Stimulated activated CD4-positive, alpha-beta T cell treated with anti-CD3 and anti-CD28 coated beads, Interleukin-4, amount 100 ng/mL, for 48 hours (primary cell): ENCODE measurements around the gene LMAN2.

Source experiments
- DNase-seq, 2 donors: peaks; one replicate each; pipeline ENCODE4 v3.0.0-alpha.2; 2020; ENCODE audit warnings: low read depth in 2 of 2

Gene LMAN2

GRCh38 chr5:177351392-177352329, at the start of gene LMAN2:
Gene LMAN2 (minus strand): TSS chr5:177351668. CDS start chr5:177351647, 21 bp downstream.
- peak; percentile 81 to 89 for DNase-seq

DNA sequence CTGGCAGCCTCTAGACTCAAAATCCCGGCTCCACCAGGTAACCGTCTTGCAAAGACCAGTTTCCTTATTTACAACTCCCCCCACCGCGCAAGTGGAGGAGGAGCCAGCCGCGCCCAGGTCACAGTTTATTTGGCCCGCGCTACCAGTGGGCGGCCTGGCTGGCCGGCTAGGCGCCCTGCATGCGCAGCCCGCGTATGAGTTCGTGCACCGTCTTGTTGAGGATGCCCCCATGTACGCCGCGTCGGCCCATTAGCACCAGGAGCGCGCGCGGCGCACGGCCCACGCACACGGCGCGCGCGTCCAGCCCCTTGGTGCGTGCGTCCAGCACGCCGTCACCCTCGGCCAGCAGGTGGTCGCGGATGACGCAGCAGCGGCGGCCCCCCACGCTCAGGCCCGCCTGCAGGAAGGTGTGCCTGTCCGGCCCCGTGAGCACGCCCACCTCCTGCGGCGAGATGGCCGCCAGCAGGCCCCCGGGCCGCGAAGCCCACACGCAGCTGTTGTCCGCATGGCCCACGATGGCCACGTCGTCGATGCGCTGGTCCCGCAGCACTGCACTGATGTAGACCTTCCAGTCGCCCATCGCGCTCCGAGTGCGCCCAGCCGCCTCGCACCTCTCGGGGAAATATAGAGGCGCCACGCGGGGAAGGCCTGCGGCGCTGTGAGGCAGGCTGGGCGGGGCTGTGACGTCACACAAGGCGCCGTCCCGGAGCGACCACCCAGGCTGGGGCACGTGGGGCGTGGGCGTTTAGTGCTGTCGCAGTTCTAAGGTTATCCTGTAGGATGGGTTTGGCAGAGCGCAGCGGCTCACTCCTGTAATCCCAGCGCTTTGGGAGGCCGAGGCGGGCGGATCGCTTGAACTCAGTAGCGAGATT, 48.8 kb upstream of the LMAN2 start, which contains the start of gene PFN3:
TSS of gene PFN3 (minus strand) at position 665 of the 872 bp plus-strand sequence. CDS start at position 580, 85 bp downstream.
- no peak for DNase-seq

DNA sequence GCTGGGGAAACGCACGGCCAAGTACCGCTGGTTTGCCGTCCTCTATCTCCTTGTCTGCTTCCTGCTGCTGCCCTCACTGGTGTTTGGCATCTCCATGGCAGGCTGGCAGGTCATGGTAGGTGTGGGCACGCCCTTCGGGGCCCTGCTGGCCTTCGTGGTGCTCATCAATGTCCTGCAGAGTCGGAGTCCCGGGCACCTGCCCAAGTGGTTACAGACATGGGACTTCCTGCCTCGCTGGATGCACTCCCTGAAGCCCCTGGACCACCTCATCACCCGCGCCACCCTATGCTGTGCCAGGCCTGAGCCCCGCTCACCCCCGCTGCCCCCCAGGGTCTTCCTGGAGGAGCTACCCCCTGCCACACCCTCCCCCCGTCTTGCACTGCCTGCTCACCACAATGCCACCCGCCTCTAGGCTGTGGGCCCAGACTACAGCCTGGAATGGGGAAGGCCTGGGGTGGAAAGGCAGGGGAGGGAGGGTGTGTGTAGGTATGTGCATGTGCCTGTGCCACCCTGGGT, 46.5 kb upstream of the LMAN2 start:
- no peak for DNase-seq

DNA sequence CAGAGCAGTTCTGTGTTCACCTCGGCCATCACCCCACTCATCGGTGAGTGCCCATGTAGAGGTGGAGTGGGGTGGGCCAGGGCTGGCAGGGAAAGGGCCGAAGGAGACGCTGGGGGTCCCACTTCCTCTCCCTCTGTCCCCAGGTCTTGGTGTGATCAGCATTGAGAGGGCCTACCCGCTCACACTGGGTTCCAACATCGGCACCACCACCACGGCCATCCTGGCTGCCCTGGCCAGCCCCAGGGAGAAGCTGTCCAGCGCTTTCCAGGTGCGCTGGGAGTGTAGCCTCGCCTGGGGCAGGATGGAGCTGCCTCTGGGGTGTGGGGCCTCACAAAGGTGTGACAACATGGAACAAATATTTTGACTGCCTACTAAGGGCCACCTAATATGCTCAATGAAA, 45.3 kb upstream of the LMAN2 start:
- DNase-seq: no peak

DNA sequence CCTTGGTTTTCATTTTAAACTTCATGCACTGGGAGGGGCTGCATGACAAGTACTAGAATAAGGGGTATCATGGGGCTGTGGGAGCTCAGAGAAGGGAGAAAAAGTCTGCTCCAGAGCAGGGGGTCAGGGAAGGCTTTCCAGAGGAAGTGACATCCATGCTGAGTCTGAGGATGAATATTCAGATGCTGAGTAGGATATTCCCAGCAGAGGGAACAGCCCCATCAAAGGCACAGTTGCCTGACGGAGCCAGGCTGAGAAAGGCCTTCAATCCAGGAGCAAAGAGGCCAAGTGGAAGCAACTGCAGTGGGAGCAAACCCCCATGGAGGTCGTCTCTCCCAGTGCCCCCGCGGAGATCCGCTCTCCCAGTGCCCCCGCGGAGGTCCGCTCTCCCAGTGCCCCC, 44.6 kb upstream of the LMAN2 start:
- DNase-seq: no peak

GRCh38 chr5:177393990-177394389, 42.5 kb upstream of the LMAN2 start:
- DNase-seq: no peak

DNA sequence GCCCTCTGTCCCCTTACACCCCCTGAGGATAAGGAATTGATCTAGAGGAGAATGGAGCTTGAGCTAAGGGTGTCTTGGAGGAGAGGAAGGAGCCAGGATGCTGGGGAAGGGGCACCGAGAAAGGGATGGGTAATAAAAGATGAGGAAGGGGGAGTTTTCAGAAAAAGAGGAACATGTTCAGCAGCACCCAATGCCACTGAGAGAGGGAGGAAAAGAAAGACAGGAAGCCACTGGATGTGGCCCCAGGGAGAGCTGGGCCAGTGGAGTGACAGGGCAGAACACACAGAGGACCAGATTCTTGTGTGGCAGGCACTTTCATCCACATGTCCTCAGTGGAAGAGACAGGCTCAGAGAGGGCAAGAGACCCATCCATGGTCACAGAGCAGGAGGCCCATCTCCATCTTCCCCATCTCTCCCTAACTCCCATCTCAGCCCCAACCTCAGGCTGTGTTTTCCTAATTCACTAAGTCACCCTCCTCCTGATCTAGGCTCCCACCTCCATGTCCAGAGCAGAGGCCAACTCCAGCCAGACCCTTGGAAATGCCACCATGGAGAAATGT, 41.8 kb upstream of the LMAN2 start:
- no peak for DNase-seq

DNA sequence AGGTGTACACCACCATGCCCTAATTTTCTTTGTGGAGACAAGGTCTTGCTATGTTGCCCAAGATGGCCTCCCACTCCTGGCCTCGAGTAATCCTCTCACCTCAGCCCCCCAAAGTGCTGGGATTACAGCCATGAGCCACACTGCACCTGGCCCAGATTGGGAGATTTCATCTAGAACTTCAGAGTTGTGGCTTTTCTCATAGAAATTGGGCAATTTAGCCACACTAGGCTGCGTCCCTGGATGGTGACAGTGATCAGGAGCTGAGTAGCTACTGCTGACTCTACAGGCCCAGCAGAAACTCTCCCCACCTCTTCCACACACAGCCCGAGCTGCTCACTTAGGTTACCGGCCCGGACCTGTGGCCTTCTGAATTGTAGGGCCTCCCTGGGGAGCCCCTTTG, 41.3 kb upstream of the LMAN2 start:
- no peak for DNase-seq

DNA sequence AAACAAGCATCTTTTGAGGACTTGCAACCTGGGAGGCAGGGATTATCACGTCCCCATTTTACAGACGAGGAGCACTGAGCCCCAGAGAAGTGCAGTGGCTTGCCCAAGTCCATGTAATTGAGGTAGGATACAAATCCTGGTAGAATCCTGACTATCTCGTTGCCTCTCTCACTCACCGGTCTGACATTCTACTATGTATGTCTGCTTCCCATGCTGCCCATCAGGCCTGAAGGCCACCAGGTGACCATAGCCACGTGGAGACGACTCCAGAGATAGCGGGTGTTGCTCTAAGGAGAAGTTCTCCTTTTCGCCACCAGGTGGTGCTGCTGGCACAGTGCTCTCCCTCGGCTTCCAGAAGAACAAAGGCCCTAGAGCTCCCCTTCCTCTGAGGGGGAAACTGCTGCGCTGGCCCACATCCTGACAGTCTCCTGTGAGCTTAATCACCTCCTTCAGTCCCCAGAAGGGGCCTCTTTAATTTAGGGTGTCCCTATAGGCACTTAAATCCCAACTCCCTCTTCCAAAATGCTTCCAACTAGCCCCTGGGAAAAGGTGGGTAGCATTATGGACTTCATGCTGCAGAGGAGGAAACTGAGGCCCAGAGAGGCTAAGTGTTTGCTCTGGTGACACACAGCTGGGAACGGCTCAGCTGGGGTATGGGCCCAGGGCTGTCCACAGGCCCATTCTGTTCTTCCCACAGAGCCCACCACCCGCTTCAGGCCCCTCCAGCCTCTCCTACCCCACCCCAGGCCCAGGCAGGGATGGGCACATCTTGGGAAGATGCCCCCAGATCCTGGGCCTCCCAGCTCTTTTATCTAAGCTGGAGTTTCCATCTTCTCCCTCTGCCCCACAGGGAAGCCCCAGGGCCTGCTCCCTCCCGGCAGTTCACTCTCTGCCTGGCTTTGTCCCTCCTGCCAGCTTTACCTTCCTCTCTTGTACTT, 39.2 kb upstream of the LMAN2 start:
- DNase-seq: peak; percentile 83 to 86

GRCh38 chr5:177389241-177390169, 38.0 kb upstream of the LMAN2 start:
- DNase-seq: peak in 1 of 2 donors; percentile 36

DNA sequence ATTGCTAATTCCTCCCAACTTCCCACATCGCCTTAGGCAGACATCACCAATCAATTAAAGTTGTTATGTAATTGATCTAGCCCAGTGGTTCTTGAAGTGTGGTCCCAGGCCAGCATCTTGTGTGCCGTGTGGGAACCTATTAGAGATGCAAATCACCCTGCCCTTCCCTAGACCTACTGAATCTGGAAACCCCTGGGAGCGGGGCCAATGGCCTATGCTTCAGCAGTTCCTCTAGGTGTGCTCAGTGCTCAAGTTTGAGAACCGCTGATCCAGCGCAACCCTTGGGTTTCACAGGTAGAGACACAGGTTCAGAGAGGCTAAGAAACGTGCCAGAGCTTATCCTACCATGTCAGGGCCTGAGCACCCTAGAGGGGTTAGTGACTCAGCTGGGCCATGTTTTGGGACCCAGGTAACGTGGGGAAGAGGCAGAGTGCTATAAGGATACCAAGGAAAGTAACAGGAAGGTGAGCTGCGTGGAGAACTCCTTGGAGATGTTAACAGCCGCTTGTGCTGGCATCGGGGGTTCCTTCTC, 37.1 kb upstream of the LMAN2 start:
- no peak for DNase-seq

DNA sequence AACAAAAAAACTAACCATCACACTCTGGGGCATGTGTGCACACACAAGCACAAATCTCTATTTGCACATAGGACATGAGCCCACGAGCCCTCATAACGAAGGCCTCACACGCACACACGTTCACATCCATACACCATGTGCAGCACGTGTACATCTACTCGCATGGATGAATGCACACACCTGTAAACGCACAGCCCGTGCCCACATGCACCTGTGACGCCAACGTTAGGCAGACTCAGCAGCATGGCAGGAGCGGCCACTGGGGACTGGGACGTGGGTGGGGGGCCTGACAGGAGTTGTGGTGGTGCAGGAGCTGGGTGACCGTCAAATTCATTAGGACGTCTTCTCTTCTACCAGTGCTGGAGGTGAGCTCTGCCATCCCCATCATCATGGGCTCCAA, 35.9 kb upstream of the LMAN2 start:
- DNase-seq: no peak

DNA sequence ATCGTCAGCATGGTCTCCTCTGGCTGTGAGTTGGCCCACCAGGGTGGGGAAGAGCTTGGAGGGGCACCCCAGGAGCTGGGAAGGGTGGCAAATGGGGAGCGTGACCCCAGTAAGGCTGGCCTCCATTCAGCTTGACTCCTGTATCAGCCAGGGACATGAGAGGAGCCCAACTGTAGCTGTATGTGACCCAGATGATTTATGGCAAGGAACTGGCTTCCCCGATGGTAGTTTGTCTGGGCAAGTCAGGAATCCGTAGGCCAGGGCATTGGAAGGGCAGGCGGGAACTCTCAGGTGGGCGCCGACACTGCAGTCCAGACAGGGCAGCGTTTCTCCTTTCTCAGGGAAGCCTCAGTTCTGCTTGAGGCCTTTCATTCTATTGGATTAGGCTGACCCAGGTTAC, 35.1 kb upstream of the LMAN2 start:
- no peak for DNase-seq

DNA sequence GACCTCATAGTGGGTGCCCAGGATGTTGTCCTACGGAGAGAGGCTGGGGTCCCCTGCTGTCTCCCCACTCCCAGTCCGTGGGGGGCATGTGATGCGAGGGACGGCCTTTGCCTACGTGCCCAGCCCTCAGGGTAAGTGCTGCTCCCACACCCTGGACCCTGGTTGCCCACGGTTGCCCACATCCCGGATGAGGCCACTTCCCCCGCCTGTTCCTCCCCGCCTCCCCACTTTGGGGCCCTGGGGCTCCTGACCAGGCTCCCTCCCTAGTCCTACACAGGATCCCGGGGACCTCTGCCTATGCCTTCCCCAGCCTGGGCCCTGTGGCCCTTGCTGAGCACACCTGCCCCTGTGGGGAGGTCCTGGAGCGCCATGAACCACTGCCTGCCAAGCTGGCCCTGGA, 34.3 kb upstream of the LMAN2 start:
- no peak for DNase-seq

DNA sequence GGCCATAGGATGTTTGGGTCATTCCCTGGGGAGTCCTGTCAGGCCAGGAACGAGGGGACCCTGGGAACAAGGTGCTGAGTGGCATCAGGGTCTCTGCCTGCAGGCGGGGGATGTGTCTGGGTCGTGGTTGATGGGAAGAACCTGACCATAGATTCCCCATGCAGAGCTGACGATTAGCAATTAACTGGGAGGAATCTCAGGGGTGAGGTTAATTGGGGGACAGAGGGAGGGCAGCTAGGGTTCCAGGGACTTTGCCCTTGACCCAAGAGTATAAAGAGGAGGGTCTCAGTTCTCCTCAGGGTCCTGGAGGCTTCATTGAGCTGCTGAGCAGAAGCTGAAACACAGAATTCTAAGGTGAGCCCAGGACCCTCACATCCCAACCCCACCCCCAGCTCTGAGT, 32.7 kb upstream of the LMAN2 start, which contains the start of gene SLC34A1:
TSS of gene SLC34A1 (plus strand) at position 301 of the 400 bp plus-strand sequence. CDS start 1,308 bp downstream, outside the sequence.
- DNase-seq: no peak

GRCh38 chr5:177383181-177383580, 31.7 kb upstream of the LMAN2 start:
- no peak for DNase-seq

DNA sequence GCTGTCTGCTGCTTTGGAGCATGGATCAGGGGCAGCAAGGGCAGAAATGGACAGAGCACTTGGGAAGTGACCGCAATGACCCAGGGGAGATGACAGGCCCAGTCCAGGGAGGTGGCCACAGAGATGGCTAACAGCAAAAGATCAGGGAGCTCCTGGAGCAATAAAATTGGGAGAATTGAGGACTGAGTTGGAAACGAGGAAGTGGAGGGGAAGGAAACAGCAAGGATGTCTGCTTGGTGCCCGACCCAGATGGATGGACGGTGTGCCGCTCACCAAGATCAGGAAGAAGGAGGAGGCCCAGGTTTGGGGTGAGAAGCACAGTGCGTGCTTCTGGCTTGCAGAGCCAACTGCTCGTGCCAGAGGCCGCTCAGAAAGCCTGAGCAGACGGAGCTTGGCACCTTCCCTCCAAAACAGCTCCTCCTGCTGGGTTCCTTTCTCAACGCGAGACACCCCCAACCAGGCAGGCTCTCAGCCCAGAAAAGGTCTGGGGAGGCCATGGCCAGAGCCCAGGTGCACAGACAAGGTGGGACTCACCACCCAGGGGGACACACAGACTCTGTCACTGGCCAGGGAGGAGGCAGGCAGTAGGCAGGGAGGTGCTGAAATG, 31.1 kb upstream of the LMAN2 start:
- DNase-seq: no peak

- no peak for DNase-seq
Measured at GRCh38 chr5:177380805-177381126, 29.3 kb upstream of the LMAN2 start.
